H1 (cell line): ENCODE data around the gene ARL5C. TPM values are rescaled to one million over a fixed set of nuclear protein-coding genes. Genes with fewer than 3 reads are reported as not detected.

Experiments
- CTCF ChIA-PET: fragments of 300-600 bp; sonication (Branson Sonifier 250); formaldehyde crosslinking; loops from one replicate; lab custom pipeline; 2021; ENCODE audit not compliant: partially characterized antibody; lab: Charles Lee
- POLR2A ChIA-PET: fragments of 300-600 bp; sonication (Branson Sonifier 250); formaldehyde crosslinking; loops from one replicate; lab custom pipeline; 2021; ENCODE audit warnings: inconsistent platforms; ENCODE audit not compliant: partially characterized antibody; lab: Charles Lee
- DNase-seq, 2 experiments: peaks; one replicate each; pipeline versions ENCODE4 v3.0.0 to v3.0.0-alpha.2; 2010 to 2022; ENCODE audit warnings: low spot score in 2 of 2, low read depth in 1 of 2, mixed read lengths in 1 of 2
- FAIRE-seq: peaks from 2 replicates; lab custom pipeline; 2011; peaks lifted over from hg19 to GRCh38; lab: Jason Lieb, UNC
- H2AFZ ChIP-seq: 2 replicates; pipeline ENCODE4 v1.8.1; 2012; ENCODE audit warnings: low read length, inconsistent platforms
- H2AK5ac ChIP-seq: 2 replicates; pipeline ENCODE4 v1.6.1; 2013; ENCODE audit warnings: low read depth, low read length
- H2BK120ac ChIP-seq: replicated peaks from 2 replicates; pipeline ENCODE3; 2013; ENCODE audit warnings: low read depth, low read length, inconsistent platforms
- H2BK12ac ChIP-seq: 2 replicates; pipeline ENCODE4 v1.6.1; 2013; ENCODE audit warnings: low read depth, low read length
- H2BK15ac ChIP-seq: 2 replicates; pipeline ENCODE4 v1.6.1; 2013; ENCODE audit warnings: low read length
- H2BK20ac ChIP-seq: 2 replicates; pipeline ENCODE4 v1.6.1; 2013; ENCODE audit warnings: low read length
- H2BK5ac ChIP-seq: 2 replicates; pipeline ENCODE4 v1.6.1; 2013; ENCODE audit warnings: low read depth, low read length
- H3K14ac ChIP-seq: 2 replicates; pipeline ENCODE4 v1.6.1; 2013; ENCODE audit warnings: inconsistent platforms; ENCODE audit not compliant: insufficient read length
- H3K18ac ChIP-seq: 2 replicates; pipeline ENCODE4 v1.6.1; 2013; ENCODE audit warnings: low read length; ENCODE audit errors: extremely low read depth
- H3K23ac ChIP-seq: 2 replicates; pipeline ENCODE4 v1.6.1; 2013; ENCODE audit warnings: inconsistent platforms; ENCODE audit not compliant: insufficient read length
- H3K23me2 ChIP-seq: 2 replicates; pipeline ENCODE4 v1.6.1; 2013; ENCODE audit warnings: low read depth, low read length
- H3K27ac ChIP-seq: 2 replicates; pipeline ENCODE4 v1.6.1; 2011; ENCODE audit warnings: low read depth, low read length, inconsistent platforms
- H3K27me3 ChIP-seq, 4 experiments: replicated peaks in 1 of 4; 1 replicate in 1 of 4; 2 replicates in 3 of 4; pipeline versions ENCODE4 v1.6.1 to v1.8.1; 2011 to 2013; ENCODE audit warnings: low read length in 3 of 4, mild to moderate bottlenecking in 3 of 4, inconsistent platforms in 2 of 4, mixed read lengths in 2 of 4, moderate library complexity in 1 of 4; ENCODE audit not compliant: control insufficient read depth in 3 of 4, insufficient read depth in 3 of 4; ENCODE audit errors: extremely low read depth in 1 of 4
- H3K36me3 ChIP-seq, 4 experiments: 2 replicates each; pipeline versions ENCODE4 v1.6.1 to v1.8.1; 2011 to 2013; ENCODE audit warnings: mild to moderate bottlenecking in 4 of 4, low read length in 3 of 4, moderate library complexity in 2 of 4, control low read depth in 1 of 4, inconsistent platforms in 1 of 4; ENCODE audit not compliant: insufficient read depth in 4 of 4, control insufficient read depth in 2 of 4
- H3K4ac ChIP-seq: replicated peaks from 2 replicates; pipeline ENCODE3; 2013; ENCODE audit warnings: low read length, low read depth, mixed read lengths, inconsistent platforms; ENCODE audit not compliant: insufficient read length
- H3K4me1 ChIP-seq, 4 experiments: replicated peaks in 1 of 4; 1 replicate in 1 of 4; 2 replicates in 3 of 4; pipeline versions ENCODE4 v1.6.1 to v1.8.1; 2011 to 2013; ENCODE audit warnings: low read length in 3 of 4, inconsistent platforms in 2 of 4, mixed read lengths in 1 of 4; ENCODE audit not compliant: insufficient read depth in 4 of 4, control insufficient read depth in 3 of 4
- H3K4me2 ChIP-seq, 2 experiments: 2 replicates each; pipeline versions ENCODE4 v1.6.1 to v1.8.1; 2011 to 2013; ENCODE audit warnings: low read depth in 2 of 2, low read length in 2 of 2, control low read depth in 1 of 2, inconsistent platforms in 1 of 2, mild to moderate bottlenecking in 1 of 2; ENCODE audit not compliant: insufficient read depth in 1 of 2
- H3K4me3 ChIP-seq, 4 experiments: fragments of 200-600, 300-600 bp in 1 of 4; sonication (generic), shearing (Covaris generic), sonication (Bioruptor Twin) in 1 of 4; 2 replicates each; pipeline versions ENCODE4 v1.5.1 to v1.8.1; 2011 to 2016; ENCODE audit warnings: low read length in 4 of 4, low read depth in 3 of 4, control low read depth in 2 of 4, inconsistent platforms in 2 of 4, mild to moderate bottlenecking in 2 of 4, mixed read lengths in 1 of 4, moderate library complexity in 1 of 4; ENCODE audit not compliant: insufficient read depth in 2 of 4; ENCODE audit errors: extremely low read depth in 1 of 4
- H3K56ac ChIP-seq: replicated peaks from 2 replicates; pipeline ENCODE3; 2013; ENCODE audit warnings: low read depth, mild to moderate bottlenecking, mixed read lengths, low read length, inconsistent platforms; ENCODE audit not compliant: insufficient read length
- H3K79me1 ChIP-seq: 2 replicates; pipeline ENCODE4 v1.6.1; 2013; ENCODE audit warnings: low read depth, low read length, control low read depth
- H3K79me2 ChIP-seq, 2 experiments: 2 replicates each; pipeline versions ENCODE4 v1.6.1 to v1.8.1; 2012 to 2013; ENCODE audit warnings: low read length in 2 of 2, mild to moderate bottlenecking in 2 of 2, inconsistent platforms in 1 of 2; ENCODE audit not compliant: insufficient read depth in 2 of 2, control insufficient read depth in 1 of 2
- H3K9ac ChIP-seq, 4 experiments: replicated peaks in 1 of 4; 1 replicate in 1 of 4; 2 replicates in 3 of 4; pipeline versions ENCODE4 v1.6.1 to v1.8.1; 2011 to 2013; ENCODE audit warnings: low read depth in 3 of 4, low read length in 3 of 4, control low read depth in 2 of 4, mild to moderate bottlenecking in 2 of 4, moderate library complexity in 2 of 4, inconsistent platforms in 1 of 4; ENCODE audit errors: extremely low read depth in 1 of 4
- H3K9me3 ChIP-seq, 2 experiments: 2 replicates each; pipeline versions ENCODE4 v1.6.1 to v1.8.1; 2012 to 2013; ENCODE audit warnings: mild to moderate bottlenecking in 2 of 2, moderate library complexity in 2 of 2, control low read depth in 1 of 2, inconsistent platforms in 1 of 2, low read depth in 1 of 2, low read length in 1 of 2, mixed read lengths in 1 of 2; ENCODE audit not compliant: insufficient read depth in 2 of 2
- H4K20me1 ChIP-seq, 2 experiments: replicated peaks in 1 of 2; 2 replicates each; pipeline versions ENCODE3 to v1.8.1; 2011 to 2013; ENCODE audit warnings: inconsistent platforms in 2 of 2, low read length in 2 of 2, mild to moderate bottlenecking in 1 of 2; ENCODE audit not compliant: insufficient read depth in 2 of 2, control insufficient read depth in 1 of 2
- H4K5ac ChIP-seq: 2 replicates; pipeline ENCODE4 v1.6.1; 2013; ENCODE audit warnings: low read length, low read depth, mixed read lengths, inconsistent platforms; ENCODE audit not compliant: insufficient read length
- H4K8ac ChIP-seq: 2 replicates; pipeline ENCODE4 v1.8.0; 2013; ENCODE audit warnings: mild to moderate bottlenecking, moderate library complexity, low read length, inconsistent platforms; ENCODE audit not compliant: insufficient read depth; ENCODE audit errors: extremely low read depth
- H4K91ac ChIP-seq: replicated peaks from 2 replicates; pipeline ENCODE3; 2013; ENCODE audit warnings: low read length, mixed read lengths, inconsistent platforms; ENCODE audit not compliant: insufficient read length
- ASH2L ChIP-seq: fragments of 200-600, 300-600 bp; sonication (generic); IDR thresholded peaks from one replicate; pipeline ENCODE4 v1.7.1; 2017; ENCODE audit warnings: low read length
- CHD1 ChIP-seq: IDR thresholded peaks from 2 replicates; pipeline ENCODE4 v1.6.1; 2012; ENCODE audit warnings: low read depth, low read length, improper control_type of control experiment
- EP300 ChIP-seq, 2 experiments: IDR thresholded peaks; 1 replicate in 1 of 2; 2 replicates in 1 of 2; pipeline ENCODE4 v1.6.1; 2011 to 2012; ENCODE audit warnings: low read depth in 2 of 2, low read length in 2 of 2, mild to moderate bottlenecking in 2 of 2, borderline replicate concordance in 1 of 2, inconsistent platforms in 1 of 2, moderate library complexity in 1 of 2
- JUND ChIP-seq: IDR thresholded peaks from 2 replicates; pipeline ENCODE4 v1.6.1; 2011; ENCODE audit warnings: mild to moderate bottlenecking, improper control_type of control experiment, low read length
- RNF2 ChIP-seq: fragments of 200-900, 300-1000 bp; sonication (generic); IDR thresholded peaks from 2 replicates; pipeline ENCODE4 v1.7.1; 2016; ENCODE audit warnings: borderline replicate concordance, low read depth, mild to moderate bottlenecking, antibody characterized with exemption, low read length; ENCODE audit not compliant: poor library complexity, severe bottlenecking; ENCODE audit errors: missing control alignments
- TAF1 ChIP-seq: IDR thresholded peaks from 2 replicates; pipeline ENCODE4 v1.6.1; 2011; ENCODE audit warnings: mild to moderate bottlenecking, low read depth, low read length
- WGBS, 2 experiments: shearing (Covaris generic) in 1 of 2; methylation state at CpG; one replicate each; pipeline versions ENCODE4 v1.1.6 to v1.1.7; 2013 to 2015; ENCODE audit warnings: low lambda C conversion rate in 2 of 2, mixed read lengths in 2 of 2, inconsistent platforms in 1 of 2, low coverage in 1 of 2, missing lambda C conversion rate in 1 of 2; ENCODE audit not compliant: insufficient replicate concordance in 2 of 2, insufficient coverage in 1 of 2, insufficient read length in 1 of 2; ENCODE audit errors: extremely low coverage in 1 of 2, missing lambda C conversion rate in 1 of 2; 5-methylcytosine and 5-hydroxymethylcytosine counted together
- polyA plus RNA-seq, 7 experiments: library from polyadenylated mRNA; depleted of rRNA in 3 of 7; stranded (reverse) in 5 of 7; unstranded in 2 of 7; fragments of >200 nt in 5 of 7; fragments of 200-250 nt in 2 of 7; gene quantifications; 1 replicate in 5 of 7; 2 replicates in 1 of 7; 4 replicates in 1 of 7; pipeline versions ENCODE4 v1.2.1 to v1.2.3, GENCODE V29; 2011 to 2013; ENCODE audit warnings: missing spikeins in 2 of 7, mixed read lengths in 2 of 7
- total RNA-seq: library from RNA; stranded (reverse); fragmentation: NEBNext Ultra II Directional; extraction: Animal tissue kit (Norgen Biotek cat#: 25700); gene quantifications from 2 replicates; pipeline ENCODE4 v1.2.1, GENCODE V29; 2021

ARL5C gene
- total and polyA plus RNA-seq, 2 of the 8 experiments (the other 6 are each of a cell fraction or from before 2014, with no cell fraction given): not detected

GRCh38 chr17:39194985-39195524, 29.1 kb upstream of the ARL5C start:
- Histone ChIP-seq H4K20me1 (peaks cover 2 to 27% of the 10 kb centered on the region in 2 experiments), H2AFZ (no peak overlapping the region), H3K23ac (no peak overlapping the region), H3K23me2 (peaks cover 6% of the 10 kb centered on the region; the same call in 1 of the 2 replicates), H3K9me3 (no peaks in the 10 kb centered on the region), H3K79me1 (peaks cover 19% of the 10 kb centered on the region), H3K27ac (0 out of 2 replicates have a peak overlapping the region, but pooled peaks have one; percentile 32), H3K79me2 (peaks cover 0 to 35% of the 10 kb centered on the region in 2 experiments; a peak in 2 of 4 replicates), H3K14ac (no peak overlapping the region), H3K4me3 (peak overlapping the region; percentile 8 to 89 (median 27); a peak in 5 of 8 replicates), H2BK20ac (peak overlapping the region; percentile 29; the same call in 1 of the 2 replicates), H3K18ac (peak overlapping the region; percentile 21; the same call in 1 of the 2 replicates), H2BK5ac (peak overlapping the region; percentile 21; the same call in 1 of the 2 replicates), H2BK15ac (peak overlapping the region; percentile 6; the same call in 1 of the 2 replicates), H3K4me2 (peak overlapping the region; percentile 80 to 82), H3K27me3 (no peaks in the 10 kb centered on the region), H4K91ac (no peak overlapping the region), H3K56ac (no peak overlapping the region), H2AK5ac (no peak overlapping the region), H2BK120ac (no peak overlapping the region), H4K8ac (no peak overlapping the region), H3K9ac (no peak overlapping the region), H3K4me1 (peaks cover 4 to 27% (median 23%) of the 10 kb centered on the region in 4 experiments), H3K4ac (no peak overlapping the region), H3K36me3 (peaks cover 5 to 30% (median 18%) of the 10 kb centered on the region in 4 experiments; a peak in 7 of 8 replicates), H2BK12ac (no peak overlapping the region), H4K5ac (no peak overlapping the region)
- DNase-seq (no peak), FAIRE-seq (no peak)
- 46% methylated on average over 10 of the region's 10 CpGs; no CpG with 5 or more reads in 1 of the 2 experiments for WGBS, 2 experiments
- POLR2A ChIA-PET: interaction anchor here (1.1 to 5.9 kb wide), 5 partner anchors 10 to 266 kb away, joined by 4 to 51 read pairs (median 5); partner anchors contain the start of gene CDK12
- CTCF ChIA-PET: interaction anchor here (0.7 to 3.8 kb wide), 27 partner anchors 9 to 559 kb away, joined by 3 to 24 read pairs (median 6); no protein-coding TSS in a partner anchor
- no peak for TF ChIP-seq TAF1
- peak; percentile 57; the same call in 1 of the 2 replicates for TF ChIP-seq JUND
- TF ChIP-seq ASH2L: no peak
- no peak for TF ChIP-seq RNF2
- peak in 1 of 2 experiments; percentile 58; a peak in 1 of 3 replicates for TF ChIP-seq EP300 (IDR thresholded peaks at IDR 0.05; ENCODE audit: borderline replicate concordance in 1 of 2, low read depth in 2 of 2, low read length in 2 of 2)
- TF ChIP-seq CHD1: peak; percentile 57; the same call in 1 of the 2 replicates
